ENCODE measurements around the gene SMIM3. TPM values are rescaled to one million over a fixed set of nuclear protein-coding genes. Genes with fewer than 3 reads are reported as not detected.

SMIM3 gene
- total RNA-seq, 1 donor from 2014 or later, result 28.3 TPM

DNA sequence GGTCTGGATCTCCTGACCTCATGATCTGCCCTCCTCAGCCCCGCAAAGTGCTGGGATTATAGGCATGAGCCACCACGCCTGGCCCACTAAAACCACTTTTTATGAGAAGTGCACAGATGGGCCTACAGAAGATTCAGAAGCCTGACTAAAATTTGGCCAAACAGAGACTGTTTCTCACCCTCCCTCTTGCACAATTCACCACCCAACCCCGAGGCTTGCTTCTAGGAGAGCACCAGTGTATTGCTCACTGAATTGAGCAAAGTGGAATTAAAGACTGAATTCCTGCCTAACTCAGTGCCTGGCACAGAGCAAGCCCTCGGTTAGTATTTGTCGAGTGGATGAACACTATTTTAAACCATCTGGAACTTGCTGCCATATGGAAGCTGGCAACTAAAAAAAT, 16.3 kb upstream of the SMIM3 start:
- intact Hi-C loops (cut with DNase I), result no loop called here
- no peak for ATAC-seq
- H3K27me3 ChIP-seq, result no peaks in the 10 kb centered on the region
- H3K9me3 ChIP-seq, result no peaks in the 10 kb centered on the region
- H3K4me3 ChIP-seq, result no peak overlapping the region
- H3K36me3 ChIP-seq, result no peaks in the 10 kb centered on the region
- no peak overlapping the region for H3K27ac ChIP-seq
- DNase-seq, result no peak
- peaks cover 16% of the 10 kb centered on the region for H3K4me1 ChIP-seq
- TF ChIP-seq CTCF (IDR thresholded peaks at IDR 0.05), result no peak

DNA sequence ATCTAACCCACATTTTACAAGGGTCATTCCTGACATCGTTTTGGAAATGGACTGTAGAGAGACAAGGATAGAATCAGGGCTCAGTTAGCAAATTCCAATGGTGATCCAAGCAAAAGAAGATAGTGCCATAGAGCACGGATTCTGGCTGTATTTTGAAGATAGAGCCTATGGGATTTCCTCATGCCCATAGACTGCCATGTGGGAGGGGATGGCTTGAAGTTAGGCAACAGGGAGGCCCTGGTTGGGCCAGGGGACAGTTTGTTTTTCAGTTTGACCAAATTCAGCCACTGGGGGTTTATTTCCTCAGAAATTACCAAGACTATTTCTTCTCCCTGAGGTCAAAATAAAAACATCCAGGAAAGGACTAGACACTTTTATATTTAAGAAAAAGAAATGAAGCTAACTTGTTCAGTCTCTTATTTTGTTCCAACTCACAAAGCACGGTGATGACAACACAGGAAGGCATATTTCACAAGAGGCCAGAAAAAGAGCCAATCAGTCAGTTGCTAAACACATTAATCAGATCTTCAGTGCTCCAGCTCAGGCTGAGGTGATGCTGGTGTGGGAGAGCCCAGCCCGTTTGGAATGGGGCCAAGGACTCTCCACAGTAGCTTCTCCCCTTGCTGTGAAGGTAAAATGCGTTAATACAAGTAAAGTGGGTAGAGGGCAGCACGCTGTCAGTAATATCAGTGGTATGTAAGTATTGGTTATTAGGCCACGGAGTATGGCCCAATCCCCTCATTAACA, 15.4 kb upstream of the SMIM3 start:
- peak; percentile 2 for ATAC-seq

DNA sequence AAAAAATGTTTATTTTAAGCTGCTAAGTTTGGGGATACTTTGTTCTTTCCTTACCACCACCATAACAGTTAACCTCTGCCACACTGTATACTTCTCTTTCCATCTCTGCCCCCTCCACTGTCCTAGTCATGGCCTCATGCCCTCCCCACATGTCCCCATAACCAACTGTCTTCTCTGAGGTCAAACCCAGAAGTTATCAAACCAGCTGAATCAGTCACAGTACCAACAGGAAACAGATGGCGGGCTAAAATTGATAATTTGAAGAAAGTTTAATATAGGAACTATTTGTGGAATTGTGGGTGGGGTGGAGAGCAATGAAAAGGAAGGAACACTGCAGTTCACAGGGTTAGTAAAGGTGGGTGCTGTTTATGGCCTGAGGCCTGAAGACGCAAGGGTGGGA, 14.0 kb upstream of the SMIM3 start:
- DNase-seq (no peak), ATAC-seq (peak; percentile 63)
- intact Hi-C loops (cut with DNase I), result no loop called here
- Histone ChIP-seq H3K27ac (peak overlapping the region; percentile 51), H3K36me3 (no peaks in the 10 kb centered on the region), H3K4me3 (no peak overlapping the region), H3K27me3 (no peaks in the 10 kb centered on the region), H3K9me3 (no peaks in the 10 kb centered on the region), H3K4me1 (peaks cover 10% of the 10 kb centered on the region)
- TF ChIP-seq CTCF (IDR thresholded peaks at IDR 0.05), result no peak

More for the DNA sequence above, 15.4 kb upstream of the SMIM3 start:
- intact Hi-C loops (cut with DNase I), result no loop called here
- H3K27me3 ChIP-seq, result no peaks in the 10 kb centered on the region
- no peak for TF ChIP-seq CTCF (IDR thresholded peaks at IDR 0.05)
- H3K4me3 ChIP-seq, result no peak overlapping the region
- no peaks in the 10 kb centered on the region for H3K36me3 ChIP-seq
- no peaks in the 10 kb centered on the region for H3K9me3 ChIP-seq
- H3K27ac ChIP-seq, result peak overlapping the region; percentile 45
- no peak for DNase-seq
- peaks cover 10% of the 10 kb centered on the region for H3K4me1 ChIP-seq

GRCh38 chr5:150765011-150765798, 13.4 kb upstream of the SMIM3 start:
- intact Hi-C loops (cut with DNase I), result no loop called here
- peak overlapping the region; percentile 51 for H3K27ac ChIP-seq

GRCh38 chr5:150765799-150766169, 12.8 kb upstream of the SMIM3 start:
- H3K4me1 ChIP-seq, result peaks cover 10% of the 10 kb centered on the region
- no peak for ATAC-seq
- no peaks in the 10 kb centered on the region for H3K9me3 ChIP-seq
- H3K27ac ChIP-seq, result no peak overlapping the region
- H3K36me3 ChIP-seq, result no peaks in the 10 kb centered on the region
- intact Hi-C loops (cut with DNase I), result no loop called here
- H3K4me3 ChIP-seq, result no peak overlapping the region
- TF ChIP-seq CTCF (IDR thresholded peaks at IDR 0.05), result no peak
- no peaks in the 10 kb centered on the region for H3K27me3 ChIP-seq
- no peak for DNase-seq

More at GRCh38 chr5:150765011-150765798, 13.4 kb upstream of the SMIM3 start:
- Histone ChIP-seq H3K4me1 (peaks cover 10% of the 10 kb centered on the region), H3K27me3 (no peaks in the 10 kb centered on the region), H3K9me3 (no peaks in the 10 kb centered on the region), H3K4me3 (no peak overlapping the region), H3K36me3 (no peaks in the 10 kb centered on the region)
- no peak for DNase-seq
- no peak for TF ChIP-seq CTCF (IDR thresholded peaks at IDR 0.05)
- peak; percentile 63 for ATAC-seq
